Stimulated activated CD8-positive, alpha-beta memory T cell treated with anti-CD3 and anti-CD28 coated beads, Interleukin-2, amount 100 ng/mL, for 48 hours (primary cell): ENCODE data around the gene RPRD1B.

Experiments used
- DNase-seq, 2 donors: peaks; one replicate each; pipeline ENCODE4 v3.0.0-alpha.2; 2020; ENCODE audit warnings: low read depth in 2 of 2

RPRD1B gene

GRCh38 chr20:38120625-38120988 is 87.1 kb downstream of the RPRD1B start:
- DNase-seq = no peak

GRCh38 chr20:38121741-38122140 is 88.2 kb downstream of the RPRD1B start:
- no peak for DNase-seq

- no peak for DNase-seq
Measured at GRCh38 chr20:38123021-38123587, 89.6 kb downstream of the RPRD1B start.

- DNase-seq = no peak
Measured at GRCh38 chr20:38125157-38126056, 91.9 kb downstream of the RPRD1B start.

- DNase-seq = no peak
Measured at GRCh38 chr20:38126146-38126921, 92.8 kb downstream of the RPRD1B start.

DNA sequence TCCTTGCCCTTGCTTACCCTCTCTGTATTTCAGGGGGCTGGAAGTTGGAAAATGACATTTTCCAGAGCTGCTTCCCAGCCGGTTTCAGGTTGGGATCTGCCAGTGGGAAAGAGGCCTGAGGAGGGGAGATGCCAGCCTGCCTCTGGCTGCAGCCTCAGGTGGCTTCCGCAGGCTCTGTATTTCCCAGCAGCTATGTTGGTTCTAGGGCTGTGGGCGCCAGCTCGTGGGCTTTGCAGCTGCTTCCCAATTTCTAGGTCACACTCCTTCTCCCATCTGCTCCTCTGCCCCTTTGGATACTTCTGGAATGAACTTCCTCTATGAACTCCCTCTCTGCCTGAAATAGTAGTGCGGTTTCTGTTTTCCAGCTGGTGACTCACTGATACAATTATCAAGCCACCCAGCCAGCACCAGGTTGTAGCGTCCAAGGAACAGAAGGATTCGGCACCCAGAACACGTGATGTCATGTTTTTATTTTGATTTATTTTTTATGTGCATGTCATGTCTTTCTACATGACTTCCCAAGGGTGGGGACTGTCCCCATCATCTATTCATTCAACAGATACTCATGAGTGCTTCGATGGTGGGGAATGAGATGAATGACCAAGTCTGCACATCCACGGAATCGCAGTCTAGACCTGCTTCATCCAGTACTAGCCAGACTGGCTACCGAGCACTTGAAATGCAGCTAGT is 93.5 kb downstream of the RPRD1B start:
- DNase-seq = no peak

- no peak for DNase-seq
Measured at GRCh38 chr20:38127920-38128528, 94.5 kb downstream of the RPRD1B start.

DNA sequence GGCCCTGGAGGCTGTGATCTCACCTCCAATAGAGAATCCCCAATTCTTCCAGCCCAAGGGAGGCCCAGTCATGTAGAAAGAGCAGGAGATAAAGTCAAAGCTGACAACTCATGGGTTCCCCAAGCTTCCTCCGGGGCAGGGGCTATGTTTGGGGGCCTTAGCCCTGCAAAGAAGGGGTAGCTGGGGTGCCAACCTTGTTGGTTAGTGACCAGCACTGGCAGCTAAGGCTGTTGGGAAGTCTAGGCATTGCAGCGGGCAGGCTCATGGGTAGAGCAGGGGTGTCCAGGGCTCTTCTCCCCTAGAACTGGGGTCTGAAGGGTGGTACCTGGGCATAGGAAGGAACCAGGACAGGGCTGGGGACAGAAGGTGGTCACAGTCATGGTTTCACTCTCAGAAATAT is 95.1 kb downstream of the RPRD1B start:
- no peak for DNase-seq

DNA sequence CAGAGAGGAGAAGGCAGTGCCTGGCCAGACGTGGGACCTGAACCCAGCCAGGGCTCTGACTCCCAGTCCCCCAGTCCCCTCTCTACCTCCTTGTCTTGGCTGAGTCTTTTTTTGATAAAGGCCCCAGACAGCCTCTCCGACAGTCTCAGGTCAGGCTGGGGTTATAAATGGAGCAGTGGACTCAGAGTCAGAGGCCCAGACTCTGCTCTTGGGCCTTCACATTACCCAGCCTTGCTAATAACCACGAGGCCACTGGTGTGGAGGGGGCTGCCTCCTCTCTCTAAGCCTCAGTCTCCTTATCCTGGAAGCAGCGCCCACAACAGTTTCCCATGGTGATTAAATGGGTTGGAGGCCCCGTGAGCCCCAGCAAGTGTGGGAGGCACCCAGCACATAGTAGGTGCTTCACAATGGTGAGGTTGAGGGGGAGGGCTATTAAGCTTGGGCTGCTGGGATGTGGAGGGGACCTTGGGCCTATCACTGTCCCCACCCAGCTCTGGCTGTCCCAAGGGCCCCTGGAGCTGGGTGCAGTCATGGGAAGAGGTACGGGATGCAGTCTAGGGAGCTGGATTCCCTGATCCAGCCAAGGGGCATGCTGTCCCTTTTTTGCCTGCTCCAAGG is 95.8 kb downstream of the RPRD1B start:
- DNase-seq = no peak

- no peak for DNase-seq
Measured at GRCh38 chr20:38129893-38130609, 96.5 kb downstream of the RPRD1B start.

GRCh38 chr20:38130687-38131587 is 97.4 kb downstream of the RPRD1B start:
- no peak for DNase-seq

DNA sequence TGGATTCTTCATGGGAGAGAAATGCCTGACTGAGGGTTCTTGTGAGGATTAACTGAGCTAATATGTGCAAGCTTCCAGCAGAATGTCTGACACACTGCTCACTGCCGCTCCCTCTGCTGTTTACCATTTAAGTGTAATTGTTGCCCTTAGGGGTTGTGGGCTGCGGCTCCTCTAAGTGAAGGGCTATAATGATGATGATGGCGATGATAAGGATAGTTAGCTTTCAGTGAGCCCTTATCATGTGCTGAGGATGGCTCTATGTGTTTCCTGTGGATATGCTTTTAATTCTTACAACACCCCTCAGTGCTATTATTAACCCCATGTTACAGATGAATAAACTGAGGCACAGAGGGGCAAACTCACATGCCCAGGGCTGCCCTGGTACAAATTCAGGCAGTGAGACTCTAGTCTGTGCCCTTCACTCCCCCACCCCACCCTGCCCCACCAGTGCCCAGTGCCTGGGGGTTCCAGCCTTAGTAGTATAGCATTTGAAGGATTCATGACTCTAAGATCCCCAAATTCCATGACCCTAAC is 98.1 kb downstream of the RPRD1B start:
- DNase-seq = no peak

- no peak for DNase-seq
Measured at GRCh38 chr20:38132156-38132909, 98.8 kb downstream of the RPRD1B start.

GRCh38 chr20:38132910-38133501 is 99.5 kb downstream of the RPRD1B start:
- no peak for DNase-seq

DNA sequence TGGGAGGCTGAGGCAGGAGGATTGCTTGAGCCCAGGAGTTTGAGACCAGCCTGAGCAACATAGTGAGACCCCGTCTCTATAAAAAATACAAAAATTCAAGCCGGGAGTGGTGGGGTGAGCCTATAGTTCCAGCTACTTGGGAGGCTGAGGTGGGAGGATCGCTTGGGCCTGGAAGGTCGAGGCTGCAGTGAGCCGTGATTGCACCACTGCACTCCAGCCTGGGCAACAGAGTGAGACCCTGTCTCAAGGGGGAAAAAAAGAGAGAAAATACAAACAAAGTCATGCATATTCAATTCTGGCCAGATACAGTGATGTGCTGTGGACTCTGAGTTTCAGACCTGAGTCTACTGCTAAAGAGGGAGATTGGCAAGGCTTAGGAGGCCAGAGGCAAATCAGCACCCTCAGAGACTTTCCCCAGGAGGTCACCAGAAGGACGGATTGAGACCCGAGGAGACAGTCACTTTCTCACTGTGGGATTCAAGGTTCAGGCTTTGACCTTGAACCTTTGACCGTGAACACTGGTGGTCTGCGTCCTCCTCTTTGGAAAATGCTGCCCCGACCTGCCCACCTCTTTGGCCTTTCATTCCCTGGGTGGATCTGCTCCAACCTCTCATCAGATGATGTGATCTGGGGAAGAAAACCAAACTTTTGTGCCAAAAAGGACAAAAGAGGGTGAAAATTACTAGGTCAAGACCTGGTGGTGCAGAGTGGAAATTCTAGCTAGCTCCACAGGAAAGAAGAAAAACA is 100.3 kb downstream of the RPRD1B start:
- DNase-seq = no peak

DNA sequence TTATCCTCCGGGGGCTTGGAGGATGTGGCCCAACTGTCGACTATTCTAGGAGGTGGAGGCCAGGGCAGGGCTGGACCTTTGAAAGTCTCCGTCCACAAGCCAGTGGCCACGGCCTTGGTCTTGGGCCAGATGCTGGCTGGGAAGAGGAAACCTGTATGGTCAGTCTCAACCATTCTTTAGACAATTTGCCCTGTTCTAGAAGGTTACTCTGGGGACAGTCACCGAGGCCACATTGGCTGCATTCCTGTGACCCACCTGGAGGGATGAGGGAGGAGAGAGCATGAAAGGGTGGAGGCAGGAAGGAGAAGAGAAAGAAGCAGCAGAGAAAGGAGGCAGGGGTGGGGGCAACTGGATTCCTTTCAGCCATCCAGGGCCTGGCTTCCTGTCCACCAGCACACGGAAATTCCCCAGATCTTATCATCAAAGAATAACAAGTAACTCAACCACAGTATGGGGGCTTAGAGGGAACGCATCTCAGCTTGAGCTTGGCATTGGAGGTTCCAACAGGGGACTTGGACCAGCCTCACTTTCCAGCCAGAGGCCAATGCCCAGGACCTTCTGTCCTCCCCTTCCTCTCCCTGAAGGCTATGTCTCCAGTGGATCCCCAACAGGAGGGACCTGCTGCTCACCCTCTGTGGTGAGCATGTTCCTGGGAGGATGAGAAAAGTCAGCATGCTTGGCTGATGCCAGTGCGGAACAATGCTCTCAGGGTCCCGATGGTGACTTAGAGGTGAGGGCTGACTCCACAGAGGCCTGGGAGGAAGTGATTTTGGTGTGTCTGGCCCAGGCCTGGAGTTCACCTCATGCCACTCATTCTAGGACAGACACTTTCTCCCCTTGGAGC is 101.1 kb downstream of the RPRD1B start:
- DNase-seq = no peak
